OCI-LY7 (cell line): ENCODE measurements around the gene GCFC2. TPM values are rescaled to one million over a fixed set of nuclear protein-coding genes. Genes with fewer than 3 reads are reported as not detected.

ENCODE experiments used
- BruUV-seq: library from RNA; stranded (reverse); fragments of 400-500 nt; replicated peaks from 2 replicates; lab custom pipeline; 2021; lab: Mats Ljungman, UMichigan
- CTCF ChIA-PET: fragments of 300-600 bp; sonication (Branson Sonifier 250); formaldehyde crosslinking; loops from one replicate; lab custom pipeline; 2022; ENCODE audit warnings: antibody characterized with exemption; ENCODE audit not compliant: unreplicated experiment; lab: Charles Lee
- POLR2A ChIA-PET: fragments of 300-600 bp; sonication (Branson Sonifier 250); formaldehyde crosslinking; loops from one replicate; lab custom pipeline; 2022; ENCODE audit warnings: antibody characterized with exemption; lab: Charles Lee
- DNase-seq: peaks from one replicate; pipeline ENCODE4 v3.0.0-alpha.2; 2015; ENCODE audit warnings: low spot score
- H2AFZ ChIP-seq: fragments of 200-600 bp; sonication (generic), shearing (Covaris generic); 2 replicates; pipeline ENCODE4 v1.6.1; 2014; ENCODE audit warnings: mild to moderate bottlenecking, antibody characterized with exemption, low read length, moderate library complexity
- H3K27ac ChIP-seq: fragments of 200-600 bp; sonication (generic); 2 replicates; pipeline ENCODE4 v1.5.1; 2014; ENCODE audit warnings: mixed run types, low read depth, mild to moderate bottlenecking, moderate library complexity, low read length, inconsistent platforms; ENCODE audit not compliant: poor library complexity, severe bottlenecking
- H3K36me3 ChIP-seq: fragments of 200-600 bp; sonication (generic); 2 replicates; pipeline ENCODE4 v1.6.1; 2014; ENCODE audit warnings: mild to moderate bottlenecking, antibody characterized with exemption, low read length, moderate library complexity, mixed read lengths; ENCODE audit not compliant: insufficient read depth
- H3K4me1 ChIP-seq: fragments of 200-600 bp; sonication (generic); 2 replicates; pipeline ENCODE4 v1.5.1; 2014; ENCODE audit warnings: mild to moderate bottlenecking, low read length; ENCODE audit not compliant: insufficient read depth, poor library complexity, severe bottlenecking
- H3K4me2 ChIP-seq: fragments of 200-600 bp; sonication (generic); 2 replicates; pipeline ENCODE4 v1.6.1; 2014; ENCODE audit warnings: mild to moderate bottlenecking, low read length
- H3K4me3 ChIP-seq: fragments of 200-600 bp; sonication (generic); 2 replicates; pipeline ENCODE4 v1.5.1; 2014; ENCODE audit warnings: mild to moderate bottlenecking, low read depth, low read length; ENCODE audit not compliant: poor library complexity, severe bottlenecking
- H3K79me2 ChIP-seq: fragments of 200-600 bp; sonication (generic); 2 replicates; pipeline ENCODE4 v1.6.1; 2016; ENCODE audit warnings: low read depth, mild to moderate bottlenecking, low read length, moderate library complexity, mixed read lengths; ENCODE audit not compliant: insufficient read depth
- H3K9me2 ChIP-seq: fragments of 200-600 bp; sonication (generic); 2 replicates; pipeline ENCODE4 v1.6.1; 2016; ENCODE audit warnings: mild to moderate bottlenecking, low read length, mixed read lengths; ENCODE audit not compliant: insufficient read depth
- H3K9me3 ChIP-seq: fragments of 200-600 bp; sonication (generic); 2 replicates; pipeline ENCODE4 v1.6.1; 2014; ENCODE audit warnings: mild to moderate bottlenecking, mixed run types, low read length, mixed read lengths
- H4K20me1 ChIP-seq: fragments of 200-600 bp; sonication (generic); 2 replicates; pipeline ENCODE4 v1.6.1; 2014; ENCODE audit warnings: mild to moderate bottlenecking, antibody characterized with exemption, low read length, moderate library complexity, mixed read lengths; ENCODE audit not compliant: insufficient read depth
- CTCF ChIP-seq: fragments of 200-600 bp; sonication (generic); conservative IDR thresholded peaks from 2 replicates; pipeline ENCODE4 v1.5.1; 2014; ENCODE audit warnings: mild to moderate bottlenecking, antibody characterized with exemption, low read length, moderate library complexity, mixed read lengths
- EZH2phosphoT487 ChIP-seq: fragments of 200-600 bp; sonication (generic); IDR thresholded peaks from 2 replicates; pipeline ENCODE4 v1.6.1; 2018; ENCODE audit warnings: low read depth, borderline replicate concordance, mild to moderate bottlenecking, mixed run types, antibody characterized with exemption, low read length, moderate library complexity, mixed read lengths
- intact Hi-C: fragments of 100-400 bp; cut with micrococcal nuclease; formaldehyde crosslinking; loops from one replicate; pipeline ENCODE4 v1.10.0; 2022; ENCODE audit not compliant: unreplicated experiment
- total RNA-seq, 2 experiments: library from RNA; depleted of rRNA in 1 of 2; stranded (reverse); fragments of >200 nt in 1 of 2; shearing (Covaris generic) in 1 of 2; gene quantifications; 2 replicates each; pipeline ENCODE4 v1.2.3, GENCODE V29; 2014 to 2022

GCFC2 gene
- total RNA-seq, 2 experiments from 2014 or later, result 19.3 to 21.8 TPM

- intact Hi-C loops, result no loop called here
- Histone ChIP-seq H3K79me2 (no peaks in the 10 kb centered on the region), H3K4me2 (no peak overlapping the region), H3K27ac (no peak overlapping the region), H2AFZ (no peak overlapping the region), H3K9me2 (no peaks in the 10 kb centered on the region), H3K4me1 (no peaks in the 10 kb centered on the region), H3K36me3 (no peaks in the 10 kb centered on the region), H3K4me3 (no peak overlapping the region), H4K20me1 (no peaks in the 10 kb centered on the region), H3K9me3 (no peaks in the 10 kb centered on the region)
- CTCF ChIA-PET, result no interaction called here
- BruUV-seq, result no TSS peak
- DNase-seq, result no peak
- POLR2A ChIA-PET, result interaction anchor here (1.0 kb wide), 1 partner anchor 969 kb away, joined by 4 read pairs; no protein-coding TSS in a partner anchor
- TF ChIP-seq EZH2phosphoT487 (no peak), CTCF (no peak)
These were observed 75.8 kb downstream of the GCFC2 start for GRCh38 chr2:75634945-75635344.

GRCh38 chr2:75633620-75634019 is 77.1 kb downstream of the GCFC2 start:
- H3K9me3 ChIP-seq, result no peaks in the 10 kb centered on the region
- no peaks in the 10 kb centered on the region for H4K20me1 ChIP-seq
- intact Hi-C loops, result no loop called here
- ChIA-PET CTCF (no interaction called here), POLR2A (no interaction called here)
- no peaks in the 10 kb centered on the region for H3K9me2 ChIP-seq
- no peak overlapping the region for H3K4me3 ChIP-seq
- DNase-seq, result no peak
- no peak overlapping the region for H3K27ac ChIP-seq
- H3K4me2 ChIP-seq, result no peak overlapping the region
- H3K79me2 ChIP-seq, result no peaks in the 10 kb centered on the region
- no TSS peak for BruUV-seq
- no peaks in the 10 kb centered on the region for H3K4me1 ChIP-seq
- TF ChIP-seq EZH2phosphoT487, result no peak
- TF ChIP-seq CTCF, result no peak
- no peaks in the 10 kb centered on the region for H3K36me3 ChIP-seq
- no peak overlapping the region for H2AFZ ChIP-seq

GRCh38 chr2:75632813-75633212 is 77.9 kb downstream of the GCFC2 start:
- no peaks in the 10 kb centered on the region for H3K9me2 ChIP-seq
- no TSS peak for BruUV-seq
- TF ChIP-seq EZH2phosphoT487 (no peak), CTCF (no peak)
- no peaks in the 10 kb centered on the region for H4K20me1 ChIP-seq
- no peaks in the 10 kb centered on the region for H3K4me1 ChIP-seq
- no peak overlapping the region for H3K4me2 ChIP-seq
- no peaks in the 10 kb centered on the region for H3K9me3 ChIP-seq
- H3K36me3 ChIP-seq, result no peaks in the 10 kb centered on the region
- ChIA-PET POLR2A (no interaction called here), CTCF (no interaction called here)
- intact Hi-C loops, result no loop called here
- no peaks in the 10 kb centered on the region for H3K79me2 ChIP-seq
- no peak for DNase-seq
- H3K4me3 ChIP-seq, result no peak overlapping the region
- no peak overlapping the region for H2AFZ ChIP-seq
- no peak overlapping the region for H3K27ac ChIP-seq
